ENCODE measurements around the gene LRRC43. TPM values are rescaled to one million over a fixed set of nuclear protein-coding genes. Genes with fewer than 3 reads are reported as not detected.

LRRC43 gene
- total RNA-seq, 1 experiment from 2014 or later, result 0.22 TPM

DNA sequence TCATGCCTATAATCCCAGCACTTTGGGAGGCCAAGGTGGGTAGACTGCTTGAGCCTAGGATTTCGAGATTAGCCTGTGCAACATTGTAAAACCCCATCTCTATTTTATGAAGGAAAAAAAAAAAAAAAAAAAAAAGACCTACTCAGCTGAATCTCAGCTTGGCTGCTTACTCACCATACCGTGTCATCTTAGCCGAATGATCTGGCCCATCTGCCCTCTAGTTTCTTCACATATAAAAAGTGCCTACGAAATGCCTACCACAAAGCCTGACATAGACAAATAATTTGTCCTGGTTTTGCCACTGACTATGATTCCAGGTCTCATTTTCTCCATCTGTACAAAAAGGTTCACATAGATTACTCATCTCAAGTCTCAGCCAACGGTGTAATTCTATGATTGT, 32.8 kb downstream of the LRRC43 start (continued):
- TF ChIP-seq, protein P1, sequence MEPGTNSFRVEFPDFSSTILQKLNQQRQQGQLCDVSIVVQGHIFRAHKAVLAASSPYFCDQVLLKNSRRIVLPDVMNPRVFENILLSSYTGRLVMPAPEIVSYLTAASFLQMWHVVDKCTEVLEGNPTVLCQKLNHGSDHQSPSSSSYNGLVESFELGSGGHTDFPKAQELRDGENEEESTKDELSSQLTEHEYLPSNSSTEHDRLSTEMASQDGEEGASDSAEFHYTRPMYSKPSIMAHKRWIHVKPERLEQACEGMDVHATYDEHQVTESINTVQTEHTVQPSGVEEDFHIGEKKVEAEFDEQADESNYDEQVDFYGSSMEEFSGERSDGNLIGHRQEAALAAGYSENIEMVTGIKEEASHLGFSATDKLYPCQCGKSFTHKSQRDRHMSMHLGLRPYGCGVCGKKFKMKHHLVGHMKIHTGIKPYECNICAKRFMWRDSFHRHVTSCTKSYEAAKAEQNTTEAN (CRISPR knock-in tag; IDR thresholded peaks at IDR 0.05), result no peak
- TF ChIP-seq, protein P2, sequence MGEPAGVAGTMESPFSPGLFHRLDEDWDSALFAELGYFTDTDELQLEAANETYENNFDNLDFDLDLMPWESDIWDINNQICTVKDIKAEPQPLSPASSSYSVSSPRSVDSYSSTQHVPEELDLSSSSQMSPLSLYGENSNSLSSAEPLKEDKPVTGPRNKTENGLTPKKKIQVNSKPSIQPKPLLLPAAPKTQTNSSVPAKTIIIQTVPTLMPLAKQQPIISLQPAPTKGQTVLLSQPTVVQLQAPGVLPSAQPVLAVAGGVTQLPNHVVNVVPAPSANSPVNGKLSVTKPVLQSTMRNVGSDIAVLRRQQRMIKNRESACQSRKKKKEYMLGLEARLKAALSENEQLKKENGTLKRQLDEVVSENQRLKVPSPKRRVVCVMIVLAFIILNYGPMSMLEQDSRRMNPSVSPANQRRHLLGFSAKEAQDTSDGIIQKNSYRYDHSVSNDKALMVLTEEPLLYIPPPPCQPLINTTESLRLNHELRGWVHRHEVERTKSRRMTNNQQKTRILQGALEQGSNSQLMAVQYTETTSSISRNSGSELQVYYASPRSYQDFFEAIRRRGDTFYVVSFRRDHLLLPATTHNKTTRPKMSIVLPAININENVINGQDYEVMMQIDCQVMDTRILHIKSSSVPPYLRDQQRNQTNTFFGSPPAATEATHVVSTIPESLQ (CRISPR knock-in tag; IDR thresholded peaks at IDR 0.05), result no peak
- no peak for TF ChIP-seq ZNF423 (CRISPR knock-in tag; IDR thresholded peaks at IDR 0.05)
- TF ChIP-seq SMAD3 (CRISPR knock-in tag; IDR thresholded peaks at IDR 0.05; ENCODE audit: borderline replicate concordance), result no peak
- TF ChIP-seq EMX1 (CRISPR knock-in tag; IDR thresholded peaks at IDR 0.05), result no peak
- TF ChIP-seq, protein P3, sequence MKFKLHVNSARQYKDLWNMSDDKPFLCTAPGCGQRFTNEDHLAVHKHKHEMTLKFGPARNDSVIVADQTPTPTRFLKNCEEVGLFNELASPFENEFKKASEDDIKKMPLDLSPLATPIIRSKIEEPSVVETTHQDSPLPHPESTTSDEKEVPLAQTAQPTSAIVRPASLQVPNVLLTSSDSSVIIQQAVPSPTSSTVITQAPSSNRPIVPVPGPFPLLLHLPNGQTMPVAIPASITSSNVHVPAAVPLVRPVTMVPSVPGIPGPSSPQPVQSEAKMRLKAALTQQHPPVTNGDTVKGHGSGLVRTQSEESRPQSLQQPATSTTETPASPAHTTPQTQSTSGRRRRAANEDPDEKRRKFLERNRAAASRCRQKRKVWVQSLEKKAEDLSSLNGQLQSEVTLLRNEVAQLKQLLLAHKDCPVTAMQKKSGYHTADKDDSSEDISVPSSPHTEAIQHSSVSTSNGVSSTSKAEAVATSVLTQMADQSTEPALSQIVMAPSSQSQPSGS (CRISPR knock-in tag; IDR thresholded peaks at IDR 0.05; ENCODE audit: borderline replicate concordance, low read depth), result no peak

DNA sequence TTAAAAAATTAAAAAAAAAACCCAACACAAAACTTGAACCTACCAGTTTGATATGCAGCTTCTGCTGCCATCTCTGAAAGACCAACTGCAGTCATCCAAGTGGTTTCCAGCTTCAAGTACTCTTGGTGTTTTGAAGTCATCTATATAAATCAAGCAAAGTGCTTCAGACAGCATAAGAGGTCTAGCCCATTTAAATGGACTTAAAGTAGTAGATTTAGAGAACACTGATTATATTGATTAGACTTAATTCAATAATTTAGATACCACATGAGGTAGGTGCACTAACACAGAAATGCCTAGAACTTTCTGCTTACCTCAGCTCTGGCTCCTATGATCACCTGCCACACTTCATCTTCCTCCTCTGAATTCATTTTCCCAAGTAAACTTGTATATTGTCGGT, 33.5 kb downstream of the LRRC43 start:
- no peak overlapping the region for H3K27ac Mint-ChIP-seq
- ATAC-seq, result no peak
- ChIA-PET CTCF (no interaction called here), POLR2A (no interaction called here)
- TF ChIP-seq, protein P4, sequence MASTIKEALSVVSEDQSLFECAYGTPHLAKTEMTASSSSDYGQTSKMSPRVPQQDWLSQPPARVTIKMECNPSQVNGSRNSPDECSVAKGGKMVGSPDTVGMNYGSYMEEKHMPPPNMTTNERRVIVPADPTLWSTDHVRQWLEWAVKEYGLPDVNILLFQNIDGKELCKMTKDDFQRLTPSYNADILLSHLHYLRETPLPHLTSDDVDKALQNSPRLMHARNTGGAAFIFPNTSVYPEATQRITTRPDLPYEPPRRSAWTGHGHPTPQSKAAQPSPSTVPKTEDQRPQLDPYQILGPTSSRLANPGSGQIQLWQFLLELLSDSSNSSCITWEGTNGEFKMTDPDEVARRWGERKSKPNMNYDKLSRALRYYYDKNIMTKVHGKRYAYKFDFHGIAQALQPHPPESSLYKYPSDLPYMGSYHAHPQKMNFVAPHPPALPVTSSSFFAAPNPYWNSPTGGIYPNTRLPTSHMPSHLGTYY (CRISPR knock-in tag; IDR thresholded peaks at IDR 0.05), result no peak
- TF ChIP-seq, protein P5, sequence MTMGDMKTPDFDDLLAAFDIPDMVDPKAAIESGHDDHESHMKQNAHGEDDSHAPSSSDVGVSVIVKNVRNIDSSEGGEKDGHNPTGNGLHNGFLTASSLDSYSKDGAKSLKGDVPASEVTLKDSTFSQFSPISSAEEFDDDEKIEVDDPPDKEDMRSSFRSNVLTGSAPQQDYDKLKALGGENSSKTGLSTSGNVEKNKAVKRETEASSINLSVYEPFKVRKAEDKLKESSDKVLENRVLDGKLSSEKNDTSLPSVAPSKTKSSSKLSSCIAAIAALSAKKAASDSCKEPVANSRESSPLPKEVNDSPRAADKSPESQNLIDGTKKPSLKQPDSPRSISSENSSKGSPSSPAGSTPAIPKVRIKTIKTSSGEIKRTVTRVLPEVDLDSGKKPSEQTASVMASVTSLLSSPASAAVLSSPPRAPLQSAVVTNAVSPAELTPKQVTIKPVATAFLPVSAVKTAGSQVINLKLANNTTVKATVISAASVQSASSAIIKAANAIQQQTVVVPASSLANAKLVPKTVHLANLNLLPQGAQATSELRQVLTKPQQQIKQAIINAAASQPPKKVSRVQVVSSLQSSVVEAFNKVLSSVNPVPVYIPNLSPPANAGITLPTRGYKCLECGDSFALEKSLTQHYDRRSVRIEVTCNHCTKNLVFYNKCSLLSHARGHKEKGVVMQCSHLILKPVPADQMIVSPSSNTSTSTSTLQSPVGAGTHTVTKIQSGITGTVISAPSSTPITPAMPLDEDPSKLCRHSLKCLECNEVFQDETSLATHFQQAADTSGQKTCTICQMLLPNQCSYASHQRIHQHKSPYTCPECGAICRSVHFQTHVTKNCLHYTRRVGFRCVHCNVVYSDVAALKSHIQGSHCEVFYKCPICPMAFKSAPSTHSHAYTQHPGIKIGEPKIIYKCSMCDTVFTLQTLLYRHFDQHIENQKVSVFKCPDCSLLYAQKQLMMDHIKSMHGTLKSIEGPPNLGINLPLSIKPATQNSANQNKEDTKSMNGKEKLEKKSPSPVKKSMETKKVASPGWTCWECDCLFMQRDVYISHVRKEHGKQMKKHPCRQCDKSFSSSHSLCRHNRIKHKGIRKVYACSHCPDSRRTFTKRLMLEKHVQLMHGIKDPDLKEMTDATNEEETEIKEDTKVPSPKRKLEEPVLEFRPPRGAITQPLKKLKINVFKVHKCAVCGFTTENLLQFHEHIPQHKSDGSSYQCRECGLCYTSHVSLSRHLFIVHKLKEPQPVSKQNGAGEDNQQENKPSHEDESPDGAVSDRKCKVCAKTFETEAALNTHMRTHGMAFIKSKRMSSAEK (CRISPR knock-in tag; IDR thresholded peaks at IDR 0.05; ENCODE audit: borderline replicate concordance), result no peak
- H3K9me3 Mint-ChIP-seq, result no peaks in the 10 kb centered on the region
- no peak overlapping the region for H3K4me3 Mint-ChIP-seq
- no peak for DNase-seq (ENCODE audit: low spot score)
- no peaks in the 10 kb centered on the region for H3K4me1 Mint-ChIP-seq
- peaks cover 61% of the 10 kb centered on the region for H3K36me3 Mint-ChIP-seq
- H3K27me3 Mint-ChIP-seq (ENCODE audit: low read depth), result no peaks in the 10 kb centered on the region

DNA sequence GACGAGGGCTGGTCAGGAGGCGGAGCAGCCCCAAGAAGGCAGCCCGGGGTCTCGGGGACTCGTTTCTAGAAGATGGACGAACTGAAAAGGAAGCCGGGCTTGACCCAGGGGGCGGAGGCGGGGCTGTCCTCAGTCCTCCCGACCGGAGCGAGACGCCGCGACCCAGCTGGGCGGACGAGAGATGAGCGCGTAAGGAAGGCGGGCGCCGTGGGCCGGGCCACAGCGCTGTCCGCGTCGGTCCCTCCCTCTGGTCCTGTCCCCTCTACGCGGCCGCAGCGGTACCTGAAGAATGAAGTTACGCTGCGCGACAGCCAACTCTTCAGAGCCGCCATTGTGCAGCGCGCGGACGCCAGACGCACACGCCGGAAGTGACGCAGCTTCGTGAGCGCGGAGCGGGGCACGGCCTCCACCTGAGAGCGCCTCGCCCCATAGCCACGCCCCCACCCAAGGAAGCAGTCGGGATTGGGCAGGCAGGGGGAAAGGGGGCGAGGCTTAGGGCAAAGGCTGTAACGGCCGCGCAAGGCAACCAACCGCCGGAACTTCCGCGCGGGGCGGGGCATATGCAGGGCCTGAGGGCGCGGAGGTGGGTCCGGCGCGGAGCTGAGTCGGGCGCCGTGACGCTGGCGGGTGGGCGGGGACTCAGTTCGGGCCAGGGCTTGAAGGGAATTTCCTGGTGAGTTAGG, 42.9 kb downstream of the LRRC43 start, which contains the start of gene DIABLO:
Gene DIABLO, minus strand, starts transcription at position 370 of the 683 bp plus-strand sequence. Its CDS starts 38 bp downstream, at position 332.
- peaks cover 31% of the 10 kb centered on the region for H3K36me3 Mint-ChIP-seq
- POLR2A ChIA-PET, result interaction anchor here (0.8 to 2.0 kb wide), 7 partner anchors 22 to 275 kb away, joined by 3 to 15 read pairs (median 4); partner anchors contain the start of genes B3GNT4, LRRC43 and ZCCHC8
- ATAC-seq (peak; percentile 96), DNase-seq (ENCODE audit: low spot score) (peak; percentile 100)
- H3K9me3 Mint-ChIP-seq, result no peaks in the 10 kb centered on the region
- H3K27ac Mint-ChIP-seq, result peak within 1 kb of the TSS; percentile 91
- peaks cover 24% of the 10 kb centered on the region for H3K4me1 Mint-ChIP-seq
- no peaks in the 10 kb centered on the region; the same call in 1 of the 2 replicates for H3K27me3 Mint-ChIP-seq (ENCODE audit: low read depth)
- CTCF ChIA-PET, result interaction anchor here (0.6 to 1.4 kb wide), 5 partner anchors 35 to 530 kb away, joined by 3 to 6 read pairs (median 3); partner anchors contain the start of genes CFAP251 and DENR
- H3K4me3 Mint-ChIP-seq, result peak within 1 kb of the TSS; percentile 89
- TF ChIP-seq FOXK1 (CRISPR knock-in tag; IDR thresholded peaks at IDR 0.05), result peak; percentile 94; the same call in 1 of the 2 replicates
- TF ChIP-seq TEAD1 (CRISPR knock-in tag; IDR thresholded peaks at IDR 0.05), result 0 out of 2 replicates have a peak, but pooled peaks have one; percentile 67
- TF ChIP-seq, protein P6, sequence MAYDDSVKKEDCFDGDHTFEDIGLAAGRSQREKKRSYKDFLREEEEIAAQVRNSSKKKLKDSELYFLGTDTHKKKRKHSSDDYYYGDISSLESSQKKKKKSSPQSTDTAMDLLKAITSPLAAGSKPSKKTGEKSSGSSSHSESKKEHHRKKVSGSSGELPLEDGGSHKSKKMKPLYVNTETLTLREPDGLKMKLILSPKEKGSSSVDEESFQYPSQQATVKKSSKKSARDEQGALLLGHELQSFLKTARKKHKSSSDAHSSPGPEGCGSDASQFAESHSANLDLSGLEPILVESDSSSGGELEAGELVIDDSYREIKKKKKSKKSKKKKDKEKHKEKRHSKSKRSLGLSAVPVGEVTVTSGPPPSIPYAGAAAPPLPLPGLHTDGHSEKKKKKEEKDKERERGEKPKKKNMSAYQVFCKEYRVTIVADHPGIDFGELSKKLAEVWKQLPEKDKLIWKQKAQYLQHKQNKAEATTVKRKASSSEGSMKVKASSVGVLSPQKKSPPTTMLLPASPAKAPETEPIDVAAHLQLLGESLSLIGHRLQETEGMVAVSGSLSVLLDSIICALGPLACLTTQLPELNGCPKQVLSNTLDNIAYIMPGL (CRISPR knock-in tag; IDR thresholded peaks at IDR 0.05), result no peak
- no peak for TF ChIP-seq JAZF1 (CRISPR knock-in tag; IDR thresholded peaks at IDR 0.05)
- peak; percentile 86 for TF ChIP-seq GABPB1 (CRISPR knock-in tag; IDR thresholded peaks at IDR 0.05)
- peak; percentile 95 for TF ChIP-seq MYBL2 (CRISPR knock-in tag; IDR thresholded peaks at IDR 0.05)
- TF ChIP-seq SP1 (CRISPR knock-in tag; conservative IDR thresholded peaks at IDR 0.05), result peak; percentile 98
- TF ChIP-seq, protein P7, sequence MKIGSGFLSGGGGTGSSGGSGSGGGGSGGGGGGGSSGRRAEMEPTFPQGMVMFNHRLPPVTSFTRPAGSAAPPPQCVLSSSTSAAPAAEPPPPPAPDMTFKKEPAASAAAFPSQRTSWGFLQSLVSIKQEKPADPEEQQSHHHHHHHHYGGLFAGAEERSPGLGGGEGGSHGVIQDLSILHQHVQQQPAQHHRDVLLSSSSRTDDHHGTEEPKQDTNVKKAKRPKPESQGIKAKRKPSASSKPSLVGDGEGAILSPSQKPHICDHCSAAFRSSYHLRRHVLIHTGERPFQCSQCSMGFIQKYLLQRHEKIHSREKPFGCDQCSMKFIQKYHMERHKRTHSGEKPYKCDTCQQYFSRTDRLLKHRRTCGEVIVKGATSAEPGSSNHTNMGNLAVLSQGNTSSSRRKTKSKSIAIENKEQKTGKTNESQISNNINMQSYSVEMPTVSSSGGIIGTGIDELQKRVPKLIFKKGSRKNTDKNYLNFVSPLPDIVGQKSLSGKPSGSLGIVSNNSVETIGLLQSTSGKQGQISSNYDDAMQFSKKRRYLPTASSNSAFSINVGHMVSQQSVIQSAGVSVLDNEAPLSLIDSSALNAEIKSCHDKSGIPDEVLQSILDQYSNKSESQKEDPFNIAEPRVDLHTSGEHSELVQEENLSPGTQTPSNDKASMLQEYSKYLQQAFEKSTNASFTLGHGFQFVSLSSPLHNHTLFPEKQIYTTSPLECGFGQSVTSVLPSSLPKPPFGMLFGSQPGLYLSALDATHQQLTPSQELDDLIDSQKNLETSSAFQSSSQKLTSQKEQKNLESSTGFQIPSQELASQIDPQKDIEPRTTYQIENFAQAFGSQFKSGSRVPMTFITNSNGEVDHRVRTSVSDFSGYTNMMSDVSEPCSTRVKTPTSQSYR (CRISPR knock-in tag; IDR thresholded peaks at IDR 0.05), result 0 out of 2 replicates have a peak, but pooled peaks have one; percentile 57
- TF ChIP-seq IRF2 (CRISPR knock-in tag; IDR thresholded peaks at IDR 0.05; ENCODE audit: borderline replicate concordance, low read depth), result no peak
